ENCODE measurements around the gene CLEC16A. TPM values are rescaled to one million over a fixed set of nuclear protein-coding genes. Genes with fewer than 3 reads are reported as not detected.

Gene CLEC16A
- polyA plus RNA-seq, 3 donors: 24.2 to 26.8 (median 24.9) TPM

GRCh38 chr16:11183035-11183812 is 238.9 kb downstream of the CLEC16A start:
- no peak for DNase-seq (ENCODE audit: extremely low read depth in 1 of 11, low read depth in 9 of 11, low spot score in 4 of 11)

- DNase-seq (ENCODE audit: extremely low read depth in 1 of 11, low read depth in 9 of 11, low spot score in 4 of 11): no peak
Observed at GRCh38 chr16:11183951-11184350, 239.6 kb downstream of the CLEC16A start.

- DNase-seq (ENCODE audit: extremely low read depth in 1 of 11, low read depth in 9 of 11, low spot score in 4 of 11): peak in 1 of 11 donors; percentile 29
Observed at GRCh38 chr16:11187522-11188023, 243.2 kb downstream of the CLEC16A start.

GRCh38 chr16:11188801-11189740 is 244.7 kb downstream of the CLEC16A start:
- no peak for DNase-seq (ENCODE audit: extremely low read depth in 1 of 11, low read depth in 9 of 11, low spot score in 4 of 11)

DNA sequence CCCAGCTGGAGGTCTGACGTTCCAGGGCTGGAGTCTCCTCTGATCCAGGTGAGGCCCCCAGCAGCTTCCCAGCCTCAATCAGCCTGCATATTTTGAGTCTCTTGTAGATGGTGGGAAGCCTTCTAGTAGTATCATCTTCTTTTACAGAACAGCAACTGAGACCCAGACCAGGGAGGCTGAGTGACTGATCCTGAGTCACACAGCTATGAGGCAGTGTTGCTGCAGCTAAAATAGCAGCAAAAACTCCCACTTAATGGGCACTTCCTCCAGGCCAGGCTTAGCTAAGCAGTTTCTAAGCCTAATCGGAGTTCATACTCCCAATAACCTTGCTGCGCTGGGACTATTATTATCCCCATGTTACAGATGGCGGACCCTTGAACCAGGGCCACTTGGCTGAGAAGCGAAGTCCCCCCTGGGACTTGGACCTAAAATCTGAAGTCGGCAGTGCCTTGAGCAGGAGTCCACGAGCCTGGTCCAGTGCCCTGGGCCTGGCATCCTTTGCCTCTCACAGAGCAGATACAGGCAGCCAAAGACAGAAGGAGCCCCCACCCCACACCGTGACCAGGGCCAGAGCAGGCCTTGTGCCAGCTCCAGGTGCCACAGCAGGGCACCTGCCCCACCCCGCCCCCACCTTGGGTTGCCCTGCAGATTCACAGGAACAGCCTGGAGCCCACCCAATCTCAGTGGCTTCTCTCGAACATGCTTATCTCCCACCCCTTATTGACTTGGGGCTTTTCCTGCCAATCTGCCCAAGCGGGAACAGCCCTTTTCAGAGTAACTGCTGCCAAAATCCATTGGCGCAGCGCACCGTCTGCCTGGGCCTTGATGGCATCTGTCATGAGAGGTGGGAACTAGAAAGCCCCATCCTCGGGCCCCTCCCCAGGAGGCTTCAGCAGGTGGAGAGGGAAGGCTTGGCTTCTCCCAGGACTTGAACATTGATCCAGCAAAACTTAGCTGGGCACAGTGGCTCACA is 246.5 kb downstream of the CLEC16A start:
- no peak for DNase-seq (ENCODE audit: extremely low read depth in 1 of 11, low read depth in 9 of 11, low spot score in 4 of 11)

DNA sequence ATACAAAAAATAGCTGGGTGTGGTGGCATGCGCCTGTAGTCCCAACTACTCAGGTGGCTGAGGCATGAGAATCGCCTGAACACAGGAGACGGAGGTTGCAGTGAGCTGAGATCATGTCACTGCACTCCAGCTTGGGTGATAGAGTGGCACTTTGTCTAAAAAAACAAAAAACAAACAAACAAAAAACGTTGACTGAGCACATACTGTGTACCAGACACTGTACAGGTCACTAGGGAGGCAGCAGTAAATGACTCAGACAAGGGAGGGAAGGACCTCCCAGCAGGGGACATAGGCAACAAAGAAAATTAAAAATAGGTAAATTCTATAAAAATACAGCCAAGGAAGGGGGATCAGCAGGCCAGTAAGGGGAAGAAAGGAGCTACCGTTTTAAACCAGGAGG is 247.3 kb downstream of the CLEC16A start:
- DNase-seq (ENCODE audit: extremely low read depth in 1 of 11, low read depth in 9 of 11, low spot score in 4 of 11): no peak

DNA sequence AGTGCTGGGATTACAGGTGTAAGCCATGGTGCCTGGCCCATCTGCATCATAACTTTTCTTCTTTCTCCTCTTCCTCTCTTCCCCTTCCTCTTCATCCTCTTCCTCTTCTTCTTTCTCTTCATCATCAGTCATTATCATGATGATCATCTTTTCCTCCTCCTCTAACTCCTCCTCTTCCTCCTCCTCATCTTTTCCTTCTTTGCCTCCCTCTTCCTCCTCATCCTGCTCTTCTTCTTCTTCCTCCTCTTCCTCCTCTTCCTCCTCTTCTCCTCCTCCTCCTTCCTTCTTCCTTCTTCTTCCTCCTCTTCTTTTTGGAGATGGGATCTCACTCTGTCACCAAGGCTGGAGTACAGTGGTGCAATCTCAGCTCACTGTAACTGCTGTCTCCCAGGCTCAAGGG is 249.1 kb downstream of the CLEC16A start:
- DNase-seq (ENCODE audit: extremely low read depth in 1 of 11, low read depth in 9 of 11, low spot score in 4 of 11): no peak

- DNase-seq (ENCODE audit: extremely low read depth in 1 of 11, low read depth in 9 of 11, low spot score in 4 of 11): no peak
Observed at GRCh38 chr16:11194913-11195312, 250.5 kb downstream of the CLEC16A start.

DNA sequence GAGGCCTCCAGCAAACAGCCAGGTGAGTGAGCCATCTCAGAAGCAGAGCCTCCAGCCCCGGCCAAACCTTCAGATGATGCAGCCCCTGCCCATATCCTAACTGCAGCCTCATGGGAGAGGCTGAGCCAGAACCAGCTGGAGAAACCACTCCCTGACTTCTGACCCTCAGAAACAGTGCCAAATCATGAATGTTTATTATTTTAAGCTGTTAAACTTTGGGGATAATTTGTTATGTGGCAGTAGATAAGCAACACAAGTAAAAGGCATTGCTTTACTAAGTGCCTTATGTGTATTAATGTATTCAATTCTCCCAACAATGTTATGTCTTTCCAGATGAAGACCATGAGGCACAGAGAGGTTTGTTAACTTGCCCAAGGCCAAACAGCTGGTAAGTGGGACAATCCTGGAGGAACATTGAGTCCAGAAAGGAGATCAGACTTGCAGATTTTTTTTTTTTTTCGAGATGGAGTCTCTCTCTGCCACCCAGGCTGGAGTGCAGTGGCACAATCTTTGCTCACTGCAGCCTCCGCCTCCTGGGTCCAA is 252.0 kb downstream of the CLEC16A start:
- DNase-seq (ENCODE audit: extremely low read depth in 1 of 11, low read depth in 9 of 11, low spot score in 4 of 11): no peak

DNA sequence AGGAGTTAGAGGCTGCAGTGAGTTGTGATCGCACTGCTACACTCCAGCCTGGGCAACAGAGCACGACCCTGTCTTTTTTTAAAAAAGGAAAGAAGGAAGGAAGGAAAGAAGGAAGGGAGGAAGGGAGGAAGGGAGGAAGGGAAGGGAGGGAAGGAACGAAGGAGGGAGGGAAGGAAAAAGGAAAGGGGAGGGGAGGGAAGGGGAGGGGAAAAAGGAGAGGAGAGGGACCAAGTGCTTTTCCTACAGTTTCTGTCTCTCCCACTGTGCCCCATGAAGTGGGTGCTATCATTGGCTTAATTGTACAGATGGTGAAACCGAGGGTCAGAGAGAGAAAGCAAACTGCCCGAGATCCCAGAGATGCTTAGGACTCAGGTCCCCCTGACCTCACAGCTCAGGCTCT is 254.0 kb downstream of the CLEC16A start:
- no peak for DNase-seq (ENCODE audit: extremely low read depth in 1 of 11, low read depth in 9 of 11, low spot score in 4 of 11)

DNA sequence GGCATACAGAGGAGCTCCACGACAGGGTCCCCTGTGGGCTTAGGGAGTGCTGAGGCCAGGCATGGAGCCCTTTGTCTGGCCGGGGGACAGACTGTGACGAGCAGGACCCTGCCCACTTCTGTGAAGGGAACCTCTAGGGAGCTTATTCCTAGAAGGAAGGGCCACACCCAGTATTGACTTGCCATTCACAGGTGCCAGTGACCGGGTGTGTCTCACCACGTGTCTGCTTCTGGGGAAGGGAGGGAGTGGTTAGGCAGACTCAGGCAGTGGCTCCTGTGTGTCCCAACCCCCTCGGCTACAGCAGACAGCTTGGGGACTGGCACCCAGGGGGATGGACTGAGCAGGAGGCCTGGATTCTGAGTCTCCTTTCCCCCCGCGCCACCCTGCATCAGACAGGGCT is 254.5 kb downstream of the CLEC16A start:
- DNase-seq (ENCODE audit: extremely low read depth in 1 of 11, low read depth in 9 of 11, low spot score in 4 of 11): no peak

DNA sequence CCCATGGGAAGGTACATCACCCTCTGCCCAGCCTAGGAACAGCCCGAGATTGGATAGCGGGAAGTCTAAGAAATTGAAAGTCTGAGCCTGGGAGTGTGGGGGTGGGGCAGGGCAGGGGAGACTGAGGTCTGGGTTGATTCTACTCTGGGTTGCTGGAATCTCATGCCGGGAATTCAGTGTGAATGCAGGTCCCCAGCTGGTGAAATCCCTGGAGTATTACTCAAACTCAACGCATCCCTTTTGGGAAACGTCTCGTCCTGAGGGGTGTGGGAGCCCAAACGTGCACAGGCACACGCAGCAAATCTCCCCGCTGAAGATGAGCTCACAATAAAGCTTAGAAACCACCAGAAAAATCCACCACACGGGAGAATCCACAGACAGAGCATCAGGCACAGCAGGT is 256.2 kb downstream of the CLEC16A start:
- DNase-seq (ENCODE audit: extremely low read depth in 1 of 11, low read depth in 9 of 11, low spot score in 4 of 11): no peak

DNA sequence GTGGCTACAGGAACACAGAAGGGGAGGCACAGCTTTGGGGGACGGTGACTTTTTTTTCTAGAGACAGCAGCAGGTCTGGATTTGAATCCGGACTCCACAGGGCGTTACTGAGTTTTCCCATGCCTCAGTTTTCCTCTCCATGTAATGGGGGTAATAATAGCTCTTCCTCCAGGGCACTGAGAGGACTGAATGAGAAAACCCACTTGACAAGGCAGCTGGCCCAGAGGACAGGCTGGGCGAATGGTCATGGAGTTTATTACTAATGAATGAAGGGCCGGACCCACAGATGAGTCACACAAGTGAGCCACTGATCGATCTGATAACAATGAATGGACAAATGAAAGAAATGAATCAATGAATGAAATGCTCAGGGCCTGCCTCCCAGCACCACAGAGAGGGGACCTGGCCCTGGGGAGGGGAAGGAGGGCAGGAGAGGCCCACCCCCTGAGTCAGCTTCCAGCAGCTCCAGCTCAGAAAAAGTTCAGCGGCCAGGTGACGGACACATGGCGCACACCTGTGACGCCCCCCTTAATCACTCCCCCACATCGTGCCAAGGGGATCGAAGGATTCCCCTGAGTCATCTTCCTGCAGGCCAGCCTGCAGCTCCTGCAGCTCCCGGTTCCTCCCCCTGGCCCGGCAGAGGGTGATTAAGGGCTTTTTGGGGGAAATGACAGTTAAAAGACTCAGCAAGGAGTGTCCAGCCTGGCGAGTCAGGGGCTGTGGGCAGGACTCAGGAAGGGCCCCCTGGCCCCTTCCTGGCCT is 257.3 kb downstream of the CLEC16A start:
- DNase-seq (ENCODE audit: extremely low read depth in 1 of 11, low read depth in 9 of 11, low spot score in 4 of 11): no peak

DNA sequence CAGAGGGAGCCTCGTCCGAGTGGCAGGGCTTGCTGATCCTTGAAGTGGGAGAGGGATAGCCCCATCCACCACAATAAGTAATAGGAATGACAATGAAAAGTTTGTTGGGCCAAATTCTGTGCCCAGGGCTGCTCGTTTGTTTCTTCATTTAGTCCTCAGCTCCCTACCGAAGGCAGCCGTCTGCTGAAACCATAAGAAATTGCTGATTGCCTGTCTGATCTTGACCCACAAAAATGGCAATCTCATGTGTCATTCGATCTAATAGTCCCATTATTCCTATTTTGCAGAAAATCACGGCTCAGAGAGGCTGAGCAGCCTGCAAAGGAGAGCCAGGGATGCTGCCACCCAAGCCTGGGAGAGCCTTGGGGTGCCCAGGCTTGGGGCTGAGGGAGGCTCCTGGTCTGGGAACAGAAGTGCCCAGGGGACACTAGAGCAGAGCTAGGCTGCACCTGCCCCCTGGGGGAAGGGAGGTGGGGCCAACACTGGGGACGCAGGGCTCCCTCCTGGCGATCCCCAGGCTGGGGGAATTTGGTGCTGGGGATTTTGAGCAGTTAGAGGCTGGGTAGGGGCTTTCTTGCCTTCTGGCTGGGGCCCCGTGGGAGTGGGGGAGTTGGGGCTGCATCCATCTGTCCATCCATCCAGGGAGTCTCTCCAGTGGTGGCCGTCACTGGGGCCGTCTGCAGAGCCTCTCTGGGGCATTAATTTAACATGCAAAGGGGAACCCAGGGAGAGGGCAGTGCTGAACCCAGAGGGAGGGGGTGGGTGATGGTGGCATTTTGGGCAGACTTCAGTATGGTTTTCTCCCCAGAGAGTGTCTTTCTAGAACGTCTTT is 258.1 kb downstream of the CLEC16A start:
- no peak for DNase-seq (ENCODE audit: extremely low read depth in 1 of 11, low read depth in 9 of 11, low spot score in 4 of 11)

DNA sequence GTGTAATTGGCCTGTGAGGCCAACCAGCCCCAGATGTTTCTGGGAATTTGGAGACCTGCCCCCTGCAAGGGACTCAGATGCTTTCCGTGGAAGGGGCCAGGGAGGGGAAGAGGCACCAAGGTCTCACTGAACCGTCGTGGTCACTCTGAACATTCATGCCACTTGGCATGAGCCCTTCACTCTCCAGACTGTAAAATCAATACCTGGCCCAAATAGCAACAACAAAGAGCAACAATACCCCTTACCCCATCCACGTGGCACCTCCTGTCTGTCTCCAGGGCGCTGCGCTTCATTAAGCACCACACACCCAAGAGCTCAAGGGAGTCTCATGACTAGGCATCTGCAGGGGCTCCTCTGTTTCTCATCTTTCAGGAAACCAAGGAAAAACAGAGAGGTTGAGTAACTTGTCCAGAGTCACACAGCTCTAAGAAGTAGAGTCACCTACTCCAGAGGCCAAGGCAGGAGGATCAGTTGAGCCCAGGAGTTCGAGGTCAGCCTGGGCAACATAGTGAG is 258.8 kb downstream of the CLEC16A start:
- DNase-seq (ENCODE audit: extremely low read depth in 1 of 11, low read depth in 9 of 11, low spot score in 4 of 11): no peak

DNA sequence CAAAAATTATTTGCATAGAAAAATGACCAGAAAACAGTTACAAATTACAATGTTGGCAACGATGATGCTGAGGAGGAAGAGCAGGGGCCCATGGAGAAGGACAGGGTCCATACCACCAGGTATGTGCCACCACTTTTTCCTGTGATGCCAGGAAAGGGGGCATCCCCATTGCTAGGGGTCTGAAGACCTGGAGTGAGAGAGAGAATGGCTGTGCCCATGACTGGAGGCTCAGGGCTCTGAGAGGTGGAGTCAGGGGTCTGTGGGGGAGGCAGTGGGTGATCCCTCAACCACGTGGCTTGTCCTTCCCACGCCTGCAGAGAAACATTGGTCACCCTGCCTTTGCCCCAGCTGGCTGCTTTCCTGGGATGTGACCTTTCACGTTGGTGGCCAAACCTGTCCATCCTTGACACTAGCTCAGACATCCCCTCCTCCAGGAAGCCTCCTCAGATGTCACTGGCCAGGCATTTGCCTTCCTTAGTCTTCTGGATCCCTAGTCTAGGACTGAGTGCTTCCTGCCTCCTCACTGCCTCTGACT is 260.2 kb downstream of the CLEC16A start:
- no peak for DNase-seq (ENCODE audit: extremely low read depth in 1 of 11, low read depth in 9 of 11, low spot score in 4 of 11)
